GM23338 (cell line): ENCODE data around the gene DDX54. TPM values are rescaled to one million over a fixed set of nuclear protein-coding genes. Genes with fewer than 3 reads are reported as not detected.

ENCODE experiments used
- ATAC-seq: fragments of 200-7000 bp; cut with Tn5 transposase; 3 replicates; pipeline ENCODE4 v1.9.1; 2020
- DNase-seq: peaks from one replicate; pipeline ENCODE4 v3.0.0-alpha.2; 2015; ENCODE audit warnings: low spot score
- H2AFZ ChIP-seq: fragments of 200-600 bp; sonication (generic); 2 replicates; pipeline ENCODE4 v1.8.0; 2016; ENCODE audit warnings: antibody characterized with exemption, mild to moderate bottlenecking, moderate library complexity
- H3F3A ChIP-seq: fragments of 200-600 bp; sonication (generic); replicated peaks from 2 replicates; pipeline ENCODE4 v1.8.0; 2017; ENCODE audit warnings: antibody characterized with exemption, mixed run types, low read depth
- H3K27ac ChIP-seq: fragments of 200-600 bp; sonication (generic); 2 replicates; pipeline ENCODE4 v1.6.1; 2016; ENCODE audit warnings: low read depth
- H3K27me3 ChIP-seq: fragments of 200-600 bp; sonication (generic); 2 replicates; pipeline ENCODE4 v1.8.0; 2016; ENCODE audit warnings: mild to moderate bottlenecking, mixed run types, moderate library complexity; ENCODE audit not compliant: insufficient read depth
- H3K36me3 ChIP-seq: fragments of 200-600 bp; sonication (generic); 2 replicates; pipeline ENCODE4 v1.8.0; 2016; ENCODE audit warnings: mild to moderate bottlenecking; ENCODE audit not compliant: insufficient read depth
- H3K4me1 ChIP-seq: fragments of 200-600 bp; sonication (generic); 2 replicates; pipeline ENCODE4 v1.8.0; 2016; ENCODE audit warnings: mild to moderate bottlenecking, moderate library complexity; ENCODE audit not compliant: insufficient read depth
- H3K4me2 ChIP-seq: fragments of 200-600 bp; sonication (generic); 2 replicates; pipeline ENCODE4 v1.7.1; 2017; ENCODE audit warnings: mixed run types
- H3K4me3 ChIP-seq: fragments of 200-600 bp; sonication (generic); 2 replicates; pipeline ENCODE4 v1.6.1; 2016; ENCODE audit warnings: mixed run types
- H3K79me2 ChIP-seq: fragments of 200-600 bp; sonication (generic); replicated peaks from 2 replicates; pipeline ENCODE4 v1.8.0; 2017; ENCODE audit warnings: mild to moderate bottlenecking; ENCODE audit not compliant: insufficient read depth
- H3K9me2 ChIP-seq: fragments of 200-600 bp; sonication (generic); 2 replicates; pipeline ENCODE4 v1.8.0; 2017; ENCODE audit not compliant: insufficient read depth
- H4K20me1 ChIP-seq: fragments of 200-600 bp; sonication (generic); replicated peaks from 2 replicates; pipeline ENCODE4 v1.8.0; 2017; ENCODE audit warnings: mild to moderate bottlenecking; ENCODE audit not compliant: insufficient read depth
- H3K27ac Mint-ChIP-seq: 2 replicates; pipeline ENCODE4 v1.8.0; 2020; ENCODE audit warnings: inconsistent platforms, mild to moderate bottlenecking, moderate library complexity, mixed read lengths
- H3K27me3 Mint-ChIP-seq: 3 replicates; pipeline ENCODE4 v1.8.0; 2022; ENCODE audit warnings: low read depth, mild to moderate bottlenecking, moderate library complexity, mixed read lengths, inconsistent platforms; ENCODE audit not compliant: insufficient read depth, poor library complexity
- H3K36me3 Mint-ChIP-seq: 3 replicates; pipeline ENCODE4 v1.8.0; 2021; ENCODE audit warnings: low read depth, mild to moderate bottlenecking, inconsistent platforms, moderate library complexity, mixed read lengths
- H3K4me1 Mint-ChIP-seq: 3 replicates; pipeline ENCODE4 v1.8.0; 2020; ENCODE audit warnings: mild to moderate bottlenecking, inconsistent platforms, mixed read lengths
- H3K4me3 Mint-ChIP-seq: 3 replicates; pipeline ENCODE4 v1.8.0; 2021; ENCODE audit warnings: moderate library complexity, mild to moderate bottlenecking, inconsistent platforms, mixed read lengths
- H3K9me3 Mint-ChIP-seq: 3 replicates; pipeline ENCODE4 v1.8.0; 2020; ENCODE audit warnings: moderate library complexity, mild to moderate bottlenecking, inconsistent platforms, mixed read lengths
- CREB1 ChIP-seq: fragments of 250-450 bp; sonication (Bioruptor Pico); IDR thresholded peaks from 2 replicates; pipeline ENCODE4 v1.5.0; 2020; ENCODE audit warnings: low read depth, mild to moderate bottlenecking, moderate library complexity
- CTCF ChIP-seq, 2 experiments: fragments of 200-600 bp in 1 of 2; sonication (generic) in 1 of 2; conservative IDR thresholded peaks; 2 replicates each; pipeline versions ENCODE4 v1.5.1 to v1.6.1; 2016 to 2017; ENCODE audit warnings: antibody characterized with exemption in 2 of 2, low read depth in 2 of 2, mild to moderate bottlenecking in 2 of 2, moderate library complexity in 1 of 2
- ETS1 ChIP-seq: IDR thresholded peaks from 2 replicates; pipeline ENCODE4 v1.6.1; 2016; ENCODE audit warnings: antibody characterized with exemption
- EZH2 ChIP-seq: fragments of 200-600 bp; sonication (generic); IDR thresholded peaks from one replicate; pipeline ENCODE4 v1.8.0; 2017; ENCODE audit warnings: antibody characterized with exemption, mild to moderate bottlenecking, low read depth; ENCODE audit not compliant: unreplicated experiment
- EZH2phosphoT487 ChIP-seq: fragments of 200-600 bp; sonication (generic); IDR thresholded peaks from one replicate; pipeline ENCODE4 v1.8.1; 2018; ENCODE audit warnings: antibody characterized with exemption; ENCODE audit not compliant: unreplicated experiment
- JUNB ChIP-seq: IDR thresholded peaks from one replicate; pipeline ENCODE4 v1.6.1; 2016; ENCODE audit warnings: antibody characterized with exemption; ENCODE audit not compliant: unreplicated experiment
- NANOG ChIP-seq: IDR thresholded peaks from 2 replicates; pipeline ENCODE4 v1.6.1; 2016; ENCODE audit warnings: antibody characterized with exemption, borderline replicate concordance
- REST ChIP-seq: IDR thresholded peaks from one replicate; pipeline ENCODE4 v1.6.1; 2018; ENCODE audit warnings: antibody characterized with exemption; ENCODE audit not compliant: unreplicated experiment
- ZNF114 ChIP-seq: fragments of 250-450 bp; sonication (Bioruptor Pico); IDR thresholded peaks from 2 replicates; pipeline ENCODE4 v1.5.0; 2020; ENCODE audit warnings: mild to moderate bottlenecking, moderate library complexity
- ZNF462 ChIP-seq: fragments of 250-450 bp; sonication (Bioruptor Pico); IDR thresholded peaks from 2 replicates; pipeline ENCODE4 v1.5.0; 2020; ENCODE audit warnings: mild to moderate bottlenecking, moderate library complexity
- polyA plus RNA-seq: library from polyadenylated mRNA; unstranded; fragments of >200 nt; fragmentation: Nextera tagmentation; extraction: Ambion mirVana; gene quantifications from 2 replicates; pipeline ENCODE4 v1.2.1, GENCODE V29; 2016
- total RNA-seq: library from RNA; depleted of rRNA; stranded (reverse); fragments of >200 nt; shearing (Covaris generic); gene quantifications from 2 replicates; pipeline ENCODE4 v1.2.3, GENCODE V29; 2014

Gene DDX54
- total and polyA plus RNA-seq, 2 experiments from 2014 or later, result 84.1 to 89.4 TPM

- TF ChIP-seq CTCF (conservative IDR thresholded peaks at IDR 0.05; ENCODE audit: low read depth in 2 of 2) (no peak), REST (no peak), JUNB (no peak), EZH2phosphoT487 (no peak), ETS1 (no peak), EZH2 (no peak)
These were observed 38.3 kb downstream of the DDX54 start (continued) for GRCh38 chr12:113146999-113147398.

- Histone ChIP-seq H2AFZ (no peak overlapping the region), H3K27me3 (peaks cover 2% of the 10 kb centered on the region), H3K79me2 (no peaks in the 10 kb centered on the region), H3K27ac (no peak overlapping the region), H3K4me1 (peaks cover 12% of the 10 kb centered on the region), H3K36me3 (no peaks in the 10 kb centered on the region), H3K4me2 (no peak overlapping the region), H3F3A (no peaks in the 10 kb centered on the region), H3K4me3 (no peak overlapping the region), H3K9me2 (no peaks in the 10 kb centered on the region), H4K20me1 (no peaks in the 10 kb centered on the region)
- H3K36me3 Mint-ChIP-seq, result peaks cover 4% of the 10 kb centered on the region; the same call in 1 of the 3 replicates
- H3K27ac Mint-ChIP-seq, result peak overlapping the region; percentile 40; the same call in 1 of the 2 replicates
- H3K27me3 Mint-ChIP-seq, result peaks cover 8% of the 10 kb centered on the region
- H3K4me1 Mint-ChIP-seq, result peaks cover 19% of the 10 kb centered on the region
- H3K4me3 Mint-ChIP-seq, result no peak overlapping the region
- ATAC-seq, result no peak
- peaks cover 8% of the 10 kb centered on the region; the same call in 2 of the 3 replicates for H3K9me3 Mint-ChIP-seq
- no peak for DNase-seq
- no peak for TF ChIP-seq ZNF462 (CRISPR knock-in tag)
- TF ChIP-seq ZNF114 (CRISPR knock-in tag), result no peak
- no peak for TF ChIP-seq NANOG
- TF ChIP-seq CREB1, result no peak
- no peak for TF ChIP-seq ETS1
These were observed 39.3 kb downstream of the DDX54 start for GRCh38 chr12:113145720-113146551.
